IPS DF 6.9 (cell line): ENCODE data around the gene ZNF300.
"Not testable (repeated sequence)": the region's sequence is repeated elsewhere in the genome, so short reads cannot be mapped to it uniquely, and the experiment has no call there.

Experiments used
- DNase-seq: peaks from one replicate; pipeline ENCODE4 v3.0.0-alpha.2; 2013; ENCODE audit warnings: low read depth, low spot score
- H3K27ac ChIP-seq: one replicate; pipeline ENCODE4 v1.5.1; 2013; ENCODE audit warnings: low read length, control low read depth
- H3K27me3 ChIP-seq: 2 replicates; pipeline ENCODE4 v1.6.1; 2013; ENCODE audit warnings: mild to moderate bottlenecking, low read length; ENCODE audit not compliant: control insufficient read depth, insufficient read depth
- H3K36me3 ChIP-seq: 2 replicates; pipeline ENCODE4 v1.6.1; 2013; ENCODE audit warnings: low read length; ENCODE audit not compliant: control insufficient read depth, insufficient read depth
- H3K4me1 ChIP-seq: 2 replicates; pipeline ENCODE4 v1.6.1; 2013; ENCODE audit warnings: low read length; ENCODE audit not compliant: control insufficient read depth, insufficient read depth
- H3K4me3 ChIP-seq: 2 replicates; pipeline ENCODE4 v1.5.1; 2013; ENCODE audit warnings: mild to moderate bottlenecking, low read length
- H3K9me3 ChIP-seq: 2 replicates; pipeline ENCODE4 v1.6.1; 2013; ENCODE audit warnings: low read length, inconsistent platforms; ENCODE audit not compliant: control insufficient read depth, insufficient read depth
- WGBS: extraction: QIAGEN DNeasy Blood & Tissue Kit; methylation state at CpG from one replicate; pipeline ENCODE4 v1.1.7; 2013; ENCODE audit warnings: mixed read lengths, missing lambda C conversion rate; ENCODE audit not compliant: insufficient read length, insufficient coverage; 5-methylcytosine and 5-hydroxymethylcytosine counted together

The ZNF300 gene

GRCh38 chr5:150895431-150896428 lies 9.1 kb downstream of the ZNF300 start:
- no peaks in the 10 kb centered on the region for H3K27me3 ChIP-seq
- H3K36me3 ChIP-seq: peaks cover 20% of the 10 kb centered on the region
- no peak overlapping the region for H3K27ac ChIP-seq
- no CpG with 5 or more reads among the region's 8 CpGs for WGBS
- no peaks in the 10 kb centered on the region for H3K4me1 ChIP-seq
- H3K9me3 ChIP-seq: peaks cover 12% of the 10 kb centered on the region
- no peak for DNase-seq
- H3K4me3 ChIP-seq: no peak overlapping the region

GRCh38 chr5:150879358-150879757 lies 25.4 kb downstream of the ZNF300 start:
- Histone ChIP-seq H3K4me1 (no peaks in the 10 kb centered on the region), H3K27ac (no peak overlapping the region), H3K27me3 (no peaks in the 10 kb centered on the region), H3K4me3 (no peak overlapping the region), H3K9me3 (no peaks in the 10 kb centered on the region; the same call in 1 of the 2 replicates), H3K36me3 (no peaks in the 10 kb centered on the region)
- no peak for DNase-seq

- H3K36me3 ChIP-seq: no peaks in the 10 kb centered on the region
- H3K27ac ChIP-seq: no peak overlapping the region
- no peak overlapping the region for H3K4me3 ChIP-seq
- H3K9me3 ChIP-seq: no peaks in the 10 kb centered on the region
- no CpG with 5 or more reads among the region's 1 CpG for WGBS
- H3K4me1 ChIP-seq: no peaks in the 10 kb centered on the region
- no peaks in the 10 kb centered on the region for H3K27me3 ChIP-seq
- no peak for DNase-seq
Measured at GRCh38 chr5:150862070-150862469, 42.7 kb downstream of the ZNF300 start.

DNA sequence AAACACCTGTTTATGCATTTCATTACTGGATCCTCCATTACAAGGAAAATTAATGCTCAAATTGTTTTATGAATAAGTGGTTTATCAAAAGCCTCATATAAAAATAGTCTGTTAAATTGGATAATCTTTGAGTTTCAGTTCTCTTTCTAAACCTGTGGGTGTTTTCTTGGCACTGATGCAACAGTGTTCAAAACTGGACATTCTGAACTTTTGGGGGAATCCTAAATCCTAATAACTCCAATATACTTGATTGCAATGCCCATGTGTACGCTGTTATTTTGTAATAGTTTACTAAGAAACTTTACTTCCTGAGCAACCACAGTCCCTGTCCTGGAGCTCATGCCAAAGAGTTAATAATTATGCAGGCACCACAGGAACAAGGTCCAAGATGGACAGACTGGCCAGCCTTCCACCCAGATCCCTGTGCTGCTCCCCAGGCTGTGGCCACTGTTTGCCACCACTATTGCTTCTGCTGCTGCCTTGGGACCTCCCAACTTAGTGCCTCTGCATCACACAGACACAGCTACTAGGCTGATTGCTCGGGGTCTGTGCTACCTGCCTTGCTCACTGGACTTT lies 44.4 kb downstream of the ZNF300 start:
- Histone ChIP-seq H3K36me3 (no peaks in the 10 kb centered on the region), H3K4me1 (no peaks in the 10 kb centered on the region), H3K4me3 (no peak overlapping the region), H3K27me3 (no peaks in the 10 kb centered on the region), H3K27ac (no peak overlapping the region), H3K9me3 (no peaks in the 10 kb centered on the region)
- no peak for DNase-seq
- no CpG with 5 or more reads among the region's 2 CpGs for WGBS

DNA sequence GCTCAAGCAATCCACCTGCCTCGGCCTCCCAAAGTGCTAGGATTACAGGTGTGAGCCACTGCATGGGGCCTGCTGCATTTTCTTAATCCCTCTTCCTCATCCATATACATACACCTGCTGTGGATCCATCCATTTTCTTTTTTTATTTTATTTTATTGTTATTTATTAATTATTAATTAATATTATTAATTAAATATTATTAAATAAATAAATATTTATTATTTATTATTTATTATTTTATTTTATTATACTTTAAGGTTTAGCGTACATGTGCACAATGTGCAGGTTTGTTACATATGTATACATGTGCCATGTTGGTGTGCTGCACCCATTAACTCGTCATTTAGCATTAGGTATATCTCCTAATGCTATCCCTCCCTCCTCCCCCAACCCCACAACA lies 48.1 kb downstream of the ZNF300 start:
- no CpG with 5 or more reads among the region's 3 CpGs for WGBS
- not testable (repeated sequence) for H3K27me3 ChIP-seq, H3K4me3 ChIP-seq

GRCh38 chr5:150853561-150853960 lies 51.2 kb downstream of the ZNF300 start:
- DNase-seq: no peak
- Histone ChIP-seq H3K36me3 (no peaks in the 10 kb centered on the region), H3K4me3 (no peak overlapping the region), H3K27me3 (no peaks in the 10 kb centered on the region), H3K9me3 (no peaks in the 10 kb centered on the region), H3K27ac (no peak overlapping the region), H3K4me1 (no peaks in the 10 kb centered on the region)
- WGBS: 100% methylated on average over 1 of the region's 2 CpGs

More for the DNA sequence above, 48.1 kb downstream of the ZNF300 start:
- not testable (repeated sequence) for H3K4me1 ChIP-seq, H3K27ac ChIP-seq, DNase-seq, H3K9me3 ChIP-seq, H3K36me3 ChIP-seq

GRCh38 chr5:150851039-150851438 lies 53.7 kb downstream of the ZNF300 start:
- H3K27me3 ChIP-seq: no peaks in the 10 kb centered on the region

GRCh38 chr5:150848271-150848670 lies 56.5 kb downstream of the ZNF300 start:
- no peaks in the 10 kb centered on the region for H3K9me3 ChIP-seq
- DNase-seq: no peak
- H3K4me1 ChIP-seq: no peaks in the 10 kb centered on the region
- H3K27me3 ChIP-seq: no peaks in the 10 kb centered on the region
- WGBS: no CpG with 5 or more reads among the region's 4 CpGs
- H3K36me3 ChIP-seq: 0 out of 2 replicates have a peak, but pooled peaks cover 2% of the 10 kb centered on the region
- H3K4me3 ChIP-seq: no peak overlapping the region
- H3K27ac ChIP-seq: no peak overlapping the region

More at GRCh38 chr5:150851039-150851438, 53.7 kb downstream of the ZNF300 start:
- no peaks in the 10 kb centered on the region for H3K9me3 ChIP-seq
- WGBS: no CpG with 5 or more reads among the region's 3 CpGs
- DNase-seq: no peak
- H3K4me1 ChIP-seq: no peaks in the 10 kb centered on the region
- H3K36me3 ChIP-seq: no peaks in the 10 kb centered on the region
- H3K27ac ChIP-seq: no peak overlapping the region
- H3K4me3 ChIP-seq: no peak overlapping the region

- Histone ChIP-seq H3K27ac (no peak overlapping the region), H3K27me3 (no peaks in the 10 kb centered on the region), H3K36me3 (0 out of 2 replicates have a peak, but pooled peaks cover 2% of the 10 kb centered on the region), H3K4me1 (no peaks in the 10 kb centered on the region), H3K9me3 (no peaks in the 10 kb centered on the region), H3K4me3 (no peak overlapping the region)
- DNase-seq: no peak
- WGBS: no CpG with 5 or more reads among the region's 5 CpGs
Measured at GRCh38 chr5:150847334-150847695, 57.5 kb downstream of the ZNF300 start.

- Histone ChIP-seq H3K36me3 (0 out of 2 replicates have a peak, but pooled peaks cover 2% of the 10 kb centered on the region), H3K4me3 (no peak overlapping the region), H3K27me3 (no peaks in the 10 kb centered on the region), H3K4me1 (no peaks in the 10 kb centered on the region), H3K27ac (no peak overlapping the region), H3K9me3 (no peaks in the 10 kb centered on the region)
- peak; percentile 64 for DNase-seq
- WGBS: no CpG with 5 or more reads among the region's 22 CpGs
Measured at GRCh38 chr5:150846654-150847333, 58.0 kb downstream of the ZNF300 start.
